ENCODE results near the gene UVRAG.
"Not testable (repeated sequence)": the region's sequence is repeated elsewhere in the genome, so short reads cannot be mapped to it uniquely, and the experiment has no call there.

The UVRAG gene

DNA sequence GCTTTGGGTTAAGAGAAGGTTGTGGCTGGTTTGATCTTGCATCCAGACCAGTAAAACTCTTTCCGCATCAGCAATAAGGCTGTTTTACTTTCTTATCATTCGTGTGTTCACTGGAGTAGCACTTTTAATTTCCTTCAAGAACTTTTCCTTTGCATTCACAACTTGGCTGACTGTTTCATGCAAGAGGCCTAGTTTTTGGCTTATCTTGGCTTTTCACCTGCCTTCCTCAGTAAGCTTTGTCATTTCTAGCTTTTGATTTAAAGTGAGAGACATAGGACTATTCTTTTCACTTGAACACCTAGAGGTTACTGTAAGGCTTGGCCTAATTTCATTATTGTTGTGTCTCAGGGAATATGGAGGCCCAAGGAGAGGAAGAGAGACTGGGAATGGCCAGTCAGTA is 144.5 kb downstream of the UVRAG start:
- Histone ChIP-seq H3K4me1 (peaks cover 15% of the 10 kb centered on the region), H3K4me3 (no peak overlapping the region), H3K9ac (no peak overlapping the region), H3K9me3 (0 out of 2 replicates have a peak, but pooled peaks cover 3% of the 10 kb centered on the region), H4K20me1 (0 out of 2 replicates have a peak, but pooled peaks cover 6% of the 10 kb centered on the region), H3K4me2 (peak overlapping the region; percentile 41), H3K36me3 (0 out of 2 replicates have a peak, but pooled peaks cover 5% of the 10 kb centered on the region), H3K27ac (no peak overlapping the region), H3K27me3 (no peaks in the 10 kb centered on the region)
- TF ChIP-seq Cebpa-rat (IDR thresholded peaks at IDR 0.05) = no peak

DNA sequence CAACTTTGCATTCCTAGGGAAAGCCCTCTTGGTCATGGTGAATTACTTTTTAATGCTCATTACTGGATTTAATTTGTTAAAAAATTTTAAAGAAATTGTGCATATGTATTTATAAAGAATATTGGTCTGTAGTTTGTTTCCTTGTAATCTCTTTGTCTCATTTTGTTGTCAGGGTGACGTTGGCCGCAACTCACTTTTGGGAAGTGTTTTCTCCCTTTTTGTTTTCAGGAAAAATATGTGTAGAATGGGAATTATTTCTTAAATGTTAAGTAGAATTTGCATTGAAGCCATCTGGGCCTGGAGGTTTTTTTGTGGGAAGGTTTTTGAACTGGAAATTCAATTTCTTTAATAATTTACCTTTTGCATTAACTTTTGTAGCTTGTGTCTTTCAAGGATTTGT is 149.1 kb downstream of the UVRAG start:
- H3K4me1 ChIP-seq = peaks cover 9% of the 10 kb centered on the region
- H3K27me3 ChIP-seq = no peaks in the 10 kb centered on the region
- peaks cover 16% of the 10 kb centered on the region; the same call in 1 of the 2 replicates for H4K20me1 ChIP-seq
- no peak overlapping the region for H3K9ac ChIP-seq
- H3K4me2 ChIP-seq = no peak overlapping the region
- no peak overlapping the region for H3K27ac ChIP-seq
- no peak for TF ChIP-seq Cebpa-rat (IDR thresholded peaks at IDR 0.05)
- no peak overlapping the region for H3K4me3 ChIP-seq
- H3K36me3 ChIP-seq = 0 out of 2 replicates have a peak, but pooled peaks cover 5% of the 10 kb centered on the region
- H3K9me3 ChIP-seq = no peaks in the 10 kb centered on the region

DNA sequence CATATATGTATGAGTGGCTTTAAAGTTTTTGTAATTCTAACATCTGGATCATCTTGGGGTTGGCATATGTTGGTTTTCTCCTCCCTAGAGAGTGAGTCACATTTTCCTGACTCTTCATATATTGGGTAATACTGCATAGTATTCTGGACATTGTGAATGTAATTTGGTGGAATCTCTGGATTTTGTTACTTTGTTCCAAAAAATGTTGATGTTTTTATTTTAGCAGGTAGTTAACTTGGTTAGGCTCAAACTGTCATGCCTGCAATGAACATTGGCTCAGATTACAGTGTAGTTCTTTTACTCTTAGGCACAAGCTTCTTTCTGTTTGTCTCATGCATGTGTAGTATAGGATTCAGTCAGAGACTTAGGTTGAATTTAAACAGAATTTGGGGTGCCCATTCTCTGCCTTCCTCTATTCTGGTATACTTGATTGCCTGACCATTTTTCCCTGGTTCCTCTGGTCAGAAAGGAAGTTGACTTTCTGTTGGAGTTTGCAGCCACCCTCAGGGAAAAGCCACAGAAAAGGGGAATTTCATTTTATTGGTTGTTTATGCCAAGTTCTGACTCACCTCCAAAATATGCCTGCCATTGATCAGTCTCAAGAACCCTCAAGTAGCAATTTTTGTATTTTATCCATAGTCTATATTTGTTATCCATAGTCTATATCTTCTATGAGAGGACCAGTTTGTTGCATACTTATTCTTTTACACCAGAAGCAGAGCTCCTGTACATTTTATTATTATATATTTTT is 151.7 kb downstream of the UVRAG start:
- Histone ChIP-seq H4K20me1 (peaks cover 11% of the 10 kb centered on the region; the same call in 1 of the 2 replicates), H3K4me3 (no peak overlapping the region), H3K4me2 (no peak overlapping the region), H3K36me3 (0 out of 2 replicates have a peak, but pooled peaks cover 5% of the 10 kb centered on the region), H3K27me3 (no peaks in the 10 kb centered on the region), H3K9ac (no peak overlapping the region), H3K4me1 (no peaks in the 10 kb centered on the region), H3K27ac (no peak overlapping the region), H3K9me3 (peaks cover 3% of the 10 kb centered on the region)
- no peak for TF ChIP-seq Cebpa-rat (IDR thresholded peaks at IDR 0.05)

DNA sequence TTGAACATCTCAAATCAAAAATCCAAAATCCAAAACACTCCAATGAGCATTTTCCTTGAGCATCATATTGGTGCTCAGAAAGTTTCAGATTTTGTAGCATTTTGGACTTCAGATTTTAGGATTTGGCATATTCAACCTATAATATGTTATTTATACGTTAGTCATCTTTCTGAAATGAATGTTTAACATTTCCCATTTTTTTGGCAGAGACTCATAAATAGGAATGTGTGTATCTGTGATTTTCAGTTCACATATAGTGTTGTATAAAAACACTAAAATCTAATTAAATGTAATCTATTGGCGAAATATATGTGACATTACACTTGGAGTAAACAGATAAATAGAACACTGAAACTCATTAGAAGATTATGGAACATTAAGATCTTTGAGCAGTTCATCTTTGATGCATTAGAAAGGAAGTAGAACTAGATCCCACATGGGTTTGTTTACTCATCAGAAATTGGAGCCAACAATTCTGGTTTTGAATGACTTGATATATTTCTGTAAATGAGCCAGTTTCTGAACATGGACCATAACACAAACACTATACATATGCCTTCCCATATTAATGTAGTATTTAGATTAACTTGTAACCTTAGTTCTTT is 153.1 kb downstream of the UVRAG start:
- Histone ChIP-seq H3K9ac (no peak overlapping the region), H3K4me2 (no peak overlapping the region), H3K4me1 (no peaks in the 10 kb centered on the region), H3K27ac (no peak overlapping the region), H3K27me3 (no peaks in the 10 kb centered on the region), H4K20me1 (peaks cover 11% of the 10 kb centered on the region; the same call in 1 of the 2 replicates), H3K9me3 (peaks cover 16% of the 10 kb centered on the region), H3K36me3 (0 out of 2 replicates have a peak, but pooled peaks cover under 1% of the 10 kb centered on the region), H3K4me3 (no peak overlapping the region)
- no peak for TF ChIP-seq Cebpa-rat (IDR thresholded peaks at IDR 0.05)

DNA sequence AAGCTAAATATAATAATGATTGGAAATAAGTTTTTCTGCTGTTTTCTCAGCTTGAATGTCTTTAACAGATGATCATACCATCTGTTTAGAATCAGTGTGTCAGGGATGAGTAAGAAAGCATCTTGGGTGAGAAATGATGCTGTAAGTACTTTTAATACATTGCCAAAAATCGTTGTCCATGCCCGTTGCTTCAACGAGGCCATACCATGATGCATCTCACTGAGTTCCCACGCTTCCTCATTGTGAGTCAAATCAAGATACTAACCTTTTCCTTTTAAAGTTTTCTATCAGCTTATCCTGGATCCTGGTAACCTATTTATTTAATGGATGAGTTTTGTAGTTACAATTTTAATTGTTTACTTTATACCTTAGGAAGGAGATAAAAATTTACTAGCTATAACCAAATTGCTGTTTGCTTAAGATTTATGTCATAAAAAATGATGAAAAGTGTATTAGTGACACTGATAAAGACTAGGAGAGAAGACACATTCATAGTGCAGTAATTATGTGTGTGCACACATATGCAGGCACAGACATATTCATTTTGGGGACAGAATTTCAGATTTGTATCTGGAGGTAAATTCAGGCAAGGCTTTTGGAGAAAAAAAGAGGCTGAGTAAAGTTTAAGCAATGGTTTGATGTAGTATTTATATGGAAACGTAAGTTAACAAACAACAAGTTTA is 154.8 kb downstream of the UVRAG start:
- Histone ChIP-seq H3K27me3 (no peaks in the 10 kb centered on the region), H3K4me2 (no peak overlapping the region), H4K20me1 (peaks cover 11% of the 10 kb centered on the region; the same call in 1 of the 2 replicates), H3K4me3 (no peak overlapping the region), H3K4me1 (no peaks in the 10 kb centered on the region), H3K9me3 (peaks cover 29% of the 10 kb centered on the region), H3K36me3 (no peaks in the 10 kb centered on the region), H3K27ac (no peak overlapping the region), H3K9ac (no peak overlapping the region)
- no peak for TF ChIP-seq Cebpa-rat (IDR thresholded peaks at IDR 0.05)

DNA sequence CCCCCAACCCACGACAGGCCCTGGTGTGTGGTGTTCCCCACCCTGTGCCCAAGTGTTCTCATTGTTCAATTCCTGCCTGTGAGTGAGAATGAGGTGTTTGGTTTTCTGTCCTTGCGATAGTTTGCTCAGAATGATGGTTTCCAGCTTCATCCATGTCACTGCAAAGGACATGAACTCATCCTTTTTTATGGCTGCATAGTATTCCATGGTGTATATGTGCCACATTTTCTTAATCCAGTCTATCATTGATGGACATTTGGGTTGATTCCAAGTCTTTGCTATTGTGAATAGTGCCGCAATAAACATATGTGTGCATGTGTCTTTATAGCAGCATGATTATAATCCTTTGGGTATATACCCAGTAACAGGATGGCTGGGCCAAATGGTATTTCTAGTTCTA is 158.7 kb downstream of the UVRAG start:
- H4K20me1 ChIP-seq, H3K27me3 ChIP-seq, H3K4me2 ChIP-seq, H3K27ac ChIP-seq, H3K9ac ChIP-seq, H3K4me3 ChIP-seq, H3K36me3 ChIP-seq, H3K4me1 ChIP-seq: not testable (repeated sequence)
- H3K9me3 ChIP-seq = peaks cover 33% of the 10 kb centered on the region

DNA sequence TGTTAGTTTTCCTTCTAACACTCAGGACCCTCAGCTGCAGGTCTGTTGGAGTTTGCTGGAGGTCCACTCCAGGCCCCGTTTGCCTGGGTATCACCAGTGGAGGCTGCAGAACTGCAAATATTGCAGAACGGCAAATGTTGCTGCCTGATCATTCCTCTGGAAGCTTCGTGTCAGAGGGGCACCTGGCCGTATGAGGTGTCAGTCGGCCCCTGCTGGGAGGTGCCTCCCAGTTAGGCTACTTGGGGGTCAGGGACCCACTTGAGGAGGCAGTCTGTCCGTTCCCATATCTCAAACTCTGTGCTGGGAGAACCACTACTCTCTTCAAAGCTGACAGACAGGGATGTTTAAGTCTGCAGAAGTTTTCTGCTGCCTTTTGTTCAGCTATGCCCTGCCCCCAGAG is 164.1 kb downstream of the UVRAG start:
- not testable (repeated sequence) for H3K9ac ChIP-seq, H3K4me2 ChIP-seq, H3K4me3 ChIP-seq, H3K27me3 ChIP-seq, H3K27ac ChIP-seq, H3K4me1 ChIP-seq
- H3K9me3 ChIP-seq = peaks cover 11% of the 10 kb centered on the region
- H3K36me3 ChIP-seq = peaks cover 22% of the 10 kb centered on the region
- H4K20me1 ChIP-seq = peaks cover 16% of the 10 kb centered on the region; the same call in 1 of the 2 replicates

DNA sequence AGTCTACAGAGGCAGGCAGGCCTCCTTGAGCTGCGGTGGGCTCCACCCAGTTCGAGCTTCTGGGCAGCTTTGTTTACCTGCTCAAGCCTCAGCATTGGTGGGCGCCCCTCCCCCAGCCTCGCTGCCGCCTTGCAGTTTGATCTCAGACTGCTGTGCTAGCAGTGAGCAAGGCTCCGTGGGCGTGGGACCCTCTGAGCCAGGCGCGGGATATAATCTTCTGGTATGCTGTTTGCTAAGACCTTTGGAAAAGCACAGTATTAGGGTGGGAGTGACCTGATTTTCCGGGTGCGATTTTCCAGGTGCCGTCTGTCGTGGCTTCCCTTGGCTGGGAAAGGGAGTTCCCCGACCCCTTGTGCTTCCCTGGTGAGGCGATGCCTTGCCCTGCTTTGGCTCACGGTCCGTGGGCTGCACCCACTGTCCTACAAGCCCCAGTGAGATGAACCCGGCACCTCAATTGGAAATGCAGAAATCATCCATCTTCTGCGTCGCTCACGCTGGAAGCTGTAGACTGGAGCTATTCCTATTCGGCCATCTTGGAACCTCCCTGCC is 164.5 kb downstream of the UVRAG start:
- not testable (repeated sequence) for H3K9ac ChIP-seq, H3K27ac ChIP-seq, H3K4me2 ChIP-seq, H3K9me3 ChIP-seq, H3K4me3 ChIP-seq, H3K4me1 ChIP-seq, H3K27me3 ChIP-seq
- Histone ChIP-seq H4K20me1 (peaks cover 16% of the 10 kb centered on the region; the same call in 1 of the 2 replicates), H3K36me3 (peaks cover 27% of the 10 kb centered on the region)

DNA sequence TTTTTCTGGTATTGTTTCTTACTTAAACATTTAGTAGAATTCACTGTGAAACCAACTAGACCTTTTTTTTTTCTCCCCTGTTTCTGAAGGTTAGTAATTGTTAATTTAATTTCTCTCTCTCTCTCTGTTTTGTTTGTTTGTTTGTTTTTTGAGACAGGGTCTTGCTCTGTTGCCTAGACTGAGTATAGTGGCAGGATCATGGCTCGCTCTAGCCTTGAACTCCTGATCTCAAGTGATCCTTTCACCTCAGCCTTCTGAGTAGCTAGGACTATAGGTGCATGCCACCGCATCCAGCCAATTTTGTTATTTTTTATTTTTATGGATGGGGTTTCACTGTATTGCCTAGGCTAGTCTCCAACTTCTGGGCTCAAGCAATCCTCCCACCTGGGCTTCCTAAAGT is 165.0 kb downstream of the UVRAG start:
- Histone ChIP-seq H3K4me1 (no peaks in the 10 kb centered on the region), H3K9me3 (peaks cover 4% of the 10 kb centered on the region), H3K4me3 (no peak overlapping the region), H4K20me1 (peaks cover 16% of the 10 kb centered on the region; the same call in 1 of the 2 replicates), H3K27me3 (no peaks in the 10 kb centered on the region), H3K9ac (no peak overlapping the region), H3K4me2 (no peak overlapping the region), H3K27ac (no peak overlapping the region), H3K36me3 (peaks cover 28% of the 10 kb centered on the region)
- TF ChIP-seq Cebpa-rat (IDR thresholded peaks at IDR 0.05) = no peak

Data from BLaER1 (cell line).